Measurements from ENCODE around the gene LMNA.

The LMNA gene

GRCh38 chr1:156104065-156104810, 10.3 kb upstream of the LMNA start:
- in situ Hi-C loops (cut with MboI; ENCODE audit: low sequenced_read_pairs, unreplicated experiment), result no loop called here
- TF ChIP-seq, protein P1, sequence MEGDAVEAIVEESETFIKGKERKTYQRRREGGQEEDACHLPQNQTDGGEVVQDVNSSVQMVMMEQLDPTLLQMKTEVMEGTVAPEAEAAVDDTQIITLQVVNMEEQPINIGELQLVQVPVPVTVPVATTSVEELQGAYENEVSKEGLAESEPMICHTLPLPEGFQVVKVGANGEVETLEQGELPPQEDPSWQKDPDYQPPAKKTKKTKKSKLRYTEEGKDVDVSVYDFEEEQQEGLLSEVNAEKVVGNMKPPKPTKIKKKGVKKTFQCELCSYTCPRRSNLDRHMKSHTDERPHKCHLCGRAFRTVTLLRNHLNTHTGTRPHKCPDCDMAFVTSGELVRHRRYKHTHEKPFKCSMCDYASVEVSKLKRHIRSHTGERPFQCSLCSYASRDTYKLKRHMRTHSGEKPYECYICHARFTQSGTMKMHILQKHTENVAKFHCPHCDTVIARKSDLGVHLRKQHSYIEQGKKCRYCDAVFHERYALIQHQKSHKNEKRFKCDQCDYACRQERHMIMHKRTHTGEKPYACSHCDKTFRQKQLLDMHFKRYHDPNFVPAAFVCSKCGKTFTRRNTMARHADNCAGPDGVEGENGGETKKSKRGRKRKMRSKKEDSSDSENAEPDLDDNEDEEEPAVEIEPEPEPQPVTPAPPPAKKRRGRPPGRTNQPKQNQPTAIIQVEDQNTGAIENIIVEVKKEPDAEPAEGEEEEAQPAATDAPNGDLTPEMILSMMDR (IDR thresholded peaks at IDR 0.05; ENCODE audit: borderline replicate concordance, control extremely low read depth, extremely low read depth, insufficient read depth, missing control alignments), result no peak
- no peak for DNase-seq (ENCODE audit: low spot score)

DNA sequence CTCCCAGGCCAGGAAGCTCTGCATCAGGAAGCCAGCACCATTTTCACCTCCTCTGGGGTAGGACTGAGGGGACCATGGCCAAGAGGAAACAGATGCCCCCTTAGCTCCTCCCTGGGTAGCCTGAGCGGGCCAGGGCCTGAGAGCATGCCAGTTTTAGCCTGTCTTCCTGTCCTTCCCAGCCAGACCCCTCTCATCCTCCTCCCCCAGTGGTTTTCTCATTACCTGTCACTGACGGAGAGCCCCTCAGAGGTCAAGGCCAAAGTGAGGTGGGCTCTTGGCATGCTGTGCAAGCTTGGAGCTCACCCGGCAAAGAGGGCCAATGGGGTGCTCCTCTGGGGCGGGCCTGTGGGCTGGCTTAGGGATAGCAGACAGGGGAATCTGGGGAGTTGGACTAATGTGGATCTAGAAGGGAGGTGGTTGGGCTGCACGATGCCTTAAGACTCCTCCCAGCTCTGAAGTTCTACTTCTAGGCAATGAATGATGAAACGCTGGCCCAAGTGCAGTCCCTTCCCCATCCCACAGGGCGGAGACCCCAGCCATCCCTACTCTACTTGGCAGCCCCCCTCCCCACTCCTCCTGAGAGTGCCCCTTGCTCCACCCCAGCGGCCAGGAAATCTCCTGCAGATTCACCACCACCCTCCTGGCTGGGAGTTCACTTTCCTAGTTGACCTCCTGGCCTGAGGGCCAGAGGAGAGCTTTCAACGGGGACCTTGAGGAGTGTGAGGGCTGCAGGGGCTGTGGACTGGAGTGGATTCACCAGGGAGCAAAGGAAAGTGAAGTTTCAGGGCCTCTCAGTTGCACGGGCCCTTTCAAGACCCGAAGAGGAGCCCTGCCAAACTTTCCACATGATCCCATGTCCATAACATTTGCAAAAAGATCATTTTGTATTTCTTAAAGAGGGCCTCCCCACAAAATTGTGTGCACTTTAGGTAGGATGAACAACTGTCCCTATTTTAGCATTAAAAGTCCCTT, 9.4 kb upstream of the LMNA start:
- DNase-seq (ENCODE audit: low spot score), result no peak

DNA sequence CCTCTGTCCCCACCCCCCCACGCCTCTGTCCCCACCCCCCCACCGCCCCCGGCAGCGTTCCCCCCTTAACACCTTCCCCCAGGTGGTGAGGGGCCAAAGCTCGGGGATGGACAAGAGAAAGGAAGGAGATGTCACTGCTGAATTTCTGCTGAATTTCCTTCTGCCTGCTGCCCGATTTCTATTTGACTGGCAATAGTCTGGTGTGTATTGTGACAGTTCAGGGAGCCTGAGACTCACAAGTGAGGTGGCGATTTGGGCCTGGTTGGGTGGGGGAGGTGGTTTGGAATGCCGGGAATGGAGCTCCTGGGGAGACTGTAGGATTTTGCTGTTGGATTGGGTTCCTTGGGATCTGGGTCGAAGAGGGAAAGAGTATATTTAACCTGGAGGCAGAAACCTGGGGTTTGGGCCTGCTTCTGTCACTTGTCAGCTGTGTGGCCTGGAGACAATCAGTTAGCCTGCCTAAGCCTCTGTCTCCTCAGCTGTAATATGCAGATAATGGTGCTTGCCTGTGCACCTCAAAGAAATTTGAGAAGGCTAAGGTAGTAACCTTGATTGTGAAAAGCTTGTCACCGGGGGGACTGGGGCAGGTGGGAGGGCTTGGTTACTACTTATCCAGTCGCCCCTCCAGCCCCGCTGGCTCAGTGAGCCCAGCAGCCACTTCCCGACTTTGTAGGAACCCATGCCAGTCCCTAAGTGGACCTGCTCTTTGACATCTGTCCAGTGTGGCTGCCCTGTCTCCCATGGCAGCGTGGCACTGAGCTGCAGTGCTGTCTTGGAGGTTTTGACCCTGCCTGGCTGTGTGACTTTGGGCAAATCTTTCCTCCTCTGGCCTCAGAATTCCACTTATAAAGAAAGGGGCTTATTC, 7.7 kb upstream of the LMNA start:
- TF ChIP-seq, protein P1 (IDR thresholded peaks at IDR 0.05; ENCODE audit: borderline replicate concordance, control extremely low read depth, extremely low read depth, insufficient read depth, missing control alignments), result no peak
- in situ Hi-C loops (cut with MboI; ENCODE audit: low sequenced_read_pairs, unreplicated experiment), result no loop called here
- DNase-seq (ENCODE audit: low spot score), result no peak

More for the DNA sequence above, 9.4 kb upstream of the LMNA start:
- in situ Hi-C loops (cut with MboI; ENCODE audit: low sequenced_read_pairs, unreplicated experiment), result no loop called here
- TF ChIP-seq, protein P1 (IDR thresholded peaks at IDR 0.05; ENCODE audit: borderline replicate concordance, control extremely low read depth, extremely low read depth, insufficient read depth, missing control alignments), result no peak

DNA sequence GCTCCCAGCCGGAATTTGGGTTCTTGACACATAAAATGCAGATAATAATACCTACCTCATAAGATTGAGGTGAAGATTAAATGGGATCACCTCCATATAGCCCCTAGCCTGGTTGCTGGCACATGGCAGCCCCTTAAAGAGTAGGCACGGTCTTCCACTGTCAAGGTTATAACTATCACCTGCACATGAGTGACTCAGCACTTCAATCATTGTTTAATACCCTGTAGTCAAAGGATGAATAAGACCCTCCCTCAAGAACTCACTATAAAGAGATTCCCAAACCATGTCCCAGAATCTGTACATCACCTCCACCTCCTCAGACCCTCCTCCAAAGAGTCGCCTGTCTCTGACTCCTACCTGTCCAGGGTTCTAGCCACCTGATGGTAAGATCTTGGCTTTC, 6.5 kb upstream of the LMNA start:
- TF ChIP-seq, protein P1 (IDR thresholded peaks at IDR 0.05; ENCODE audit: borderline replicate concordance, control extremely low read depth, extremely low read depth, insufficient read depth, missing control alignments), result no peak
- DNase-seq (ENCODE audit: low spot score), result no peak
- in situ Hi-C loops (cut with MboI; ENCODE audit: low sequenced_read_pairs, unreplicated experiment), result no loop called here

GRCh38 chr1:156108664-156109241, 5.8 kb upstream of the LMNA start:
- DNase-seq (ENCODE audit: low spot score), result no peak
- TF ChIP-seq, protein P1 (IDR thresholded peaks at IDR 0.05; ENCODE audit: borderline replicate concordance, control extremely low read depth, extremely low read depth, insufficient read depth, missing control alignments), result no peak
- in situ Hi-C loops (cut with MboI; ENCODE audit: low sequenced_read_pairs, unreplicated experiment), result no loop called here
